ENCODE data around the gene BORA. TPM values are rescaled to one million over a fixed set of nuclear protein-coding genes. Genes with fewer than 3 reads are reported as not detected.

The BORA gene
- total and polyA plus RNA-seq, 2 of the 13 experiments (the other 11 are each of a cell fraction or from before 2014, with no cell fraction given), result 4.0 to 17.4 TPM

DNA sequence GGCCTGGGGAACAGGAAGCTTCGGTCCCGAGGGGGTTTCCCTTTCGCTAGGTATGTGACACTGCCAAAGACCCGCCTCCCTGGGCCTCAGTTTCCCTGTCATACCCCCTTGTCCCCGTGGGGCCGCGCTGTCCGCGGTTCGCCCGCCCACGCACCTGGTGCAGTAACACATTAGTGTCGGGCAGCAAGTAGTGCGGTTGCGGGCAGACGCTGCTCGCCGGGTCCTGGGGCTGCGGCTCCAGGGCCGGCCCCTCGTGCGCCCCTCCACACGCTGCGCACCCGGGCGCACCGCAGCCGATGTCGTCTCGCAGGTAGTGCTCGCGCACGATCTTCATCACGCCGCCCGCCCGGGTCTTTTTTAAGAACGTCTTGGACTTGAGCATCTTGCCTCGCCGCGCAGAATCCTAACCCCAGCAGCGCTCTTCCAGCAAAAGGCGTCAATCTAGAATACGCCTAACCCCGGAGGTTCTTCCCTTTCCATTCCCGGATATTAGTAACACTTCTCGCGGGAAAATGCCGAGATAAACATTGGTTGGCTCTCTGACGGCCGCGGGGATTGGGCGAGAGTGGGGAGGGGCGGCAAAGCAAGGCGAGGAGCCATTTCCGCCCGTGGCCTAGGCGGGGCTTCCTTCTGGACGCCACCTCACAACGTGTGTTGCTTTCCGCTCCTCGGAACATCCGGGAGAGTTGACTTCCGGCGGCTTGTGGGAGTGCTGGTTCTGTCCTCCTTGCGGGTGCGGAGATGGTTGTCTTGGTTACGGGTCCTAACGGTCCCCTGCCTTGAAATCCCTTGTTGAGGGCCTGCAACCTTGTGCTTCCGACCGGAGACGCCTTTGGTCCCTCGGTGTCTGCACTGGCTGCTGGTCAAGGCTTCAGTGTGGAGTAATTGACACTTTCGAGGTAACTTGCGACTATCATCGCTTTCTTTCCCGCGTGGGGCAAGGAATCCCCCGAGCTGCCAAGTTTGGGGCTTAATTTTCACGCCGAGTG lies 54.0 kb downstream of the BORA start, which contains the start of the genes DIS3 and PIBF1 (continued):
- TF ChIP-seq TSC22D2 (CRISPR knock-in tag; IDR thresholded peaks at IDR 0.05; ENCODE audit: borderline replicate concordance) (no peak), SRY (CRISPR knock-in tag; IDR thresholded peaks at IDR 0.05) (peak; percentile 30; the same call in 1 of the 2 replicates), SP4 (CRISPR knock-in tag; IDR thresholded peaks at IDR 0.05) (no peak; the same call in none of the 2 replicates), ZNF747 (CRISPR knock-in tag; IDR thresholded peaks at IDR 0.05; ENCODE audit: borderline replicate concordance) (0 out of 2 replicates have a peak, but pooled peaks have one; percentile 7), POGZ (CRISPR knock-in tag; IDR thresholded peaks at IDR 0.05) (peak; percentile 92), ZNF556 (CRISPR knock-in tag; IDR thresholded peaks at IDR 0.05; ENCODE audit: borderline replicate concordance) (peak; percentile 60), IRF1 (CRISPR knock-in tag; IDR thresholded peaks at IDR 0.05; ENCODE audit: low read depth) (no peak), ZFP90 (CRISPR knock-in tag; IDR thresholded peaks at IDR 0.05; ENCODE audit: borderline replicate concordance) (peak; percentile 25; the same call in 1 of the 2 replicates), ZBTB42 (CRISPR knock-in tag; IDR thresholded peaks at IDR 0.05) (peak; percentile 84), NFKBIZ (CRISPR knock-in tag; IDR thresholded peaks at IDR 0.05) (no peak), WIZ (CRISPR knock-in tag; IDR thresholded peaks at IDR 0.05) (0 out of 2 replicates have a peak, but pooled peaks have one; percentile 21), ZNF451 (CRISPR knock-in tag; IDR thresholded peaks at IDR 0.05) (peak; percentile 78), SNAPC2 (CRISPR knock-in tag; IDR thresholded peaks at IDR 0.05) (peak; percentile 48; the same call in 1 of the 2 replicates), GLI4 (CRISPR knock-in tag; IDR thresholded peaks at IDR 0.05; ENCODE audit: borderline replicate concordance) (0 out of 2 replicates have a peak, but pooled peaks have one; percentile 28)
- TF ChIP-seq, protein P1, sequence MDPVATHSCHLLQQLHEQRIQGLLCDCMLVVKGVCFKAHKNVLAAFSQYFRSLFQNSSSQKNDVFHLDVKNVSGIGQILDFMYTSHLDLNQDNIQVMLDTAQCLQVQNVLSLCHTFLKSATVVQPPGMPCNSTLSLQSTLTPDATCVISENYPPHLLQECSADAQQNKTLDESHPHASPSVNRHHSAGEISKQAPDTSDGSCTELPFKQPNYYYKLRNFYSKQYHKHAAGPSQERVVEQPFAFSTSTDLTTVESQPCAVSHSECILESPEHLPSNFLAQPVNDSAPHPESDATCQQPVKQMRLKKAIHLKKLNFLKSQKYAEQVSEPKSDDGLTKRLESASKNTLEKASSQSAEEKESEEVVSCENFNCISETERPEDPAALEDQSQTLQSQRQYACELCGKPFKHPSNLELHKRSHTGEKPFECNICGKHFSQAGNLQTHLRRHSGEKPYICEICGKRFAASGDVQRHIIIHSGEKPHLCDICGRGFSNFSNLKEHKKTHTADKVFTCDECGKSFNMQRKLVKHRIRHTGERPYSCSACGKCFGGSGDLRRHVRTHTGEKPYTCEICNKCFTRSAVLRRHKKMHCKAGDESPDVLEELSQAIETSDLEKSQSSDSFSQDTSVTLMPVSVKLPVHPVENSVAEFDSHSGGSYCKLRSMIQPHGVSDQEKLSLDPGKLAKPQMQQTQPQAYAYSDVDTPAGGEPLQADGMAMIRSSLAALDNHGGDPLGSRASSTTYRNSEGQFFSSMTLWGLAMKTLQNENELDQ (CRISPR knock-in tag; IDR thresholded peaks at IDR 0.05; ENCODE audit: borderline replicate concordance), result no peak
- TF ChIP-seq, protein P2, sequence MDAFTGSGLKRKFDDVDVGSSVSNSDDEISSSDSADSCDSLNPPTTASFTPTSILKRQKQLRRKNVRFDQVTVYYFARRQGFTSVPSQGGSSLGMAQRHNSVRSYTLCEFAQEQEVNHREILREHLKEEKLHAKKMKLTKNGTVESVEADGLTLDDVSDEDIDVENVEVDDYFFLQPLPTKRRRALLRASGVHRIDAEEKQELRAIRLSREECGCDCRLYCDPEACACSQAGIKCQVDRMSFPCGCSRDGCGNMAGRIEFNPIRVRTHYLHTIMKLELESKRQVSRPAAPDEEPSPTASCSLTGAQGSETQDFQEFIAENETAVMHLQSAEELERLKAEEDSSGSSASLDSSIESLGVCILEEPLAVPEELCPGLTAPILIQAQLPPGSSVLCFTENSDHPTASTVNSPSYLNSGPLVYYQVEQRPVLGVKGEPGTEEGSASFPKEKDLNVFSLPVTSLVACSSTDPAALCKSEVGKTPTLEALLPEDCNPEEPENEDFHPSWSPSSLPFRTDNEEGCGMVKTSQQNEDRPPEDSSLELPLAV (CRISPR knock-in tag; conservative IDR thresholded peaks at IDR 0.05; ENCODE audit: low read depth), result no peak
- TF ChIP-seq, protein P3, sequence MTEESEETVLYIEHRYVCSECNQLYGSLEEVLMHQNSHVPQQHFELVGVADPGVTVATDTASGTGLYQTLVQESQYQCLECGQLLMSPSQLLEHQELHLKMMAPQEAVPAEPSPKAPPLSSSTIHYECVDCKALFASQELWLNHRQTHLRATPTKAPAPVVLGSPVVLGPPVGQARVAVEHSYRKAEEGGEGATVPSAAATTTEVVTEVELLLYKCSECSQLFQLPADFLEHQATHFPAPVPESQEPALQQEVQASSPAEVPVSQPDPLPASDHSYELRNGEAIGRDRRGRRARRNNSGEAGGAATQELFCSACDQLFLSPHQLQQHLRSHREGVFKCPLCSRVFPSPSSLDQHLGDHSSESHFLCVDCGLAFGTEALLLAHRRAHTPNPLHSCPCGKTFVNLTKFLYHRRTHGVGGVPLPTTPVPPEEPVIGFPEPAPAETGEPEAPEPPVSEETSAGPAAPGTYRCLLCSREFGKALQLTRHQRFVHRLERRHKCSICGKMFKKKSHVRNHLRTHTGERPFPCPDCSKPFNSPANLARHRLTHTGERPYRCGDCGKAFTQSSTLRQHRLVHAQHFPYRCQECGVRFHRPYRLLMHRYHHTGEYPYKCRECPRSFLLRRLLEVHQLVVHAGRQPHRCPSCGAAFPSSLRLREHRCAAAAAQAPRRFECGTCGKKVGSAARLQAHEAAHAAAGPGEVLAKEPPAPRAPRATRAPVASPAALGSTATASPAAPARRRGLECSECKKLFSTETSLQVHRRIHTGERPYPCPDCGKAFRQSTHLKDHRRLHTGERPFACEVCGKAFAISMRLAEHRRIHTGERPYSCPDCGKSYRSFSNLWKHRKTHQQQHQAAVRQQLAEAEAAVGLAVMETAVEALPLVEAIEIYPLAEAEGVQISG (CRISPR knock-in tag; IDR thresholded peaks at IDR 0.05), result peak; percentile 89
- TF ChIP-seq, protein P4, sequence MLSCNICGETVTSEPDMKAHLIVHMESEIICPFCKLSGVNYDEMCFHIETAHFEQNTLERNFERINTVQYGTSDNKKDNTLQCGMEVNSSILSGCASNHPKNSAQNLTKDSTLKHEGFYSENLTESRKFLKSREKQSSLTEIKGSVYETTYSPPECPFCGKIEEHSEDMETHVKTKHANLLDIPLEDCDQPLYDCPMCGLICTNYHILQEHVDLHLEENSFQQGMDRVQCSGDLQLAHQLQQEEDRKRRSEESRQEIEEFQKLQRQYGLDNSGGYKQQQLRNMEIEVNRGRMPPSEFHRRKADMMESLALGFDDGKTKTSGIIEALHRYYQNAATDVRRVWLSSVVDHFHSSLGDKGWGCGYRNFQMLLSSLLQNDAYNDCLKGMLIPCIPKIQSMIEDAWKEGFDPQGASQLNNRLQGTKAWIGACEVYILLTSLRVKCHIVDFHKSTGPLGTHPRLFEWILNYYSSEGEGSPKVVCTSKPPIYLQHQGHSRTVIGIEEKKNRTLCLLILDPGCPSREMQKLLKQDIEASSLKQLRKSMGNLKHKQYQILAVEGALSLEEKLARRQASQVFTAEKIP (CRISPR knock-in tag; IDR thresholded peaks at IDR 0.05; ENCODE audit: borderline replicate concordance), result no peak
